Fibroblast of lung (primary cell): ENCODE results near the gene B3GNT7. TPM values are rescaled to one million over a fixed set of nuclear protein-coding genes. Genes with fewer than 3 reads are reported as not detected.
A peak's percentile ranks its signal among the peaks of the same experiment; 100 is the strongest.
"Not testable (repeated sequence)": the region's sequence is repeated elsewhere in the genome, so short reads cannot be mapped to it uniquely, and the experiment has no call there.

Experiments
- DNase-seq, 2 donors: peaks; one replicate each; pipeline versions ENCODE4 v3.0.0 to v3.0.0-alpha.2; 2010; ENCODE audit warnings: low read depth in 2 of 2
- H2AFZ ChIP-seq: 2 replicates; pipeline ENCODE4 v1.5.1; 2012; ENCODE audit warnings: low read length, control low read depth, inconsistent platforms
- H3K27ac ChIP-seq: 2 replicates; pipeline ENCODE4 v1.5.1; 2011; ENCODE audit warnings: low read length, control low read depth; ENCODE audit not compliant: insufficient read depth
- H3K27me3 ChIP-seq: 2 replicates; pipeline ENCODE4 v1.5.1; 2011; ENCODE audit warnings: mild to moderate bottlenecking, low read length; ENCODE audit not compliant: control insufficient read depth, insufficient read depth
- H3K36me3 ChIP-seq: 2 replicates; pipeline ENCODE4 v1.5.1; 2011; ENCODE audit warnings: low read length; ENCODE audit not compliant: control insufficient read depth, insufficient read depth
- H3K4me1 ChIP-seq: 2 replicates; pipeline ENCODE4 v1.5.1; 2011; ENCODE audit warnings: low read length; ENCODE audit not compliant: control insufficient read depth, insufficient read depth; ENCODE audit errors: extremely low read depth
- H3K4me2 ChIP-seq: 2 replicates; pipeline ENCODE4 v1.5.1; 2011; ENCODE audit warnings: low read length, control low read depth; ENCODE audit not compliant: insufficient read depth; ENCODE audit errors: extremely low read depth
- H3K4me3 ChIP-seq, 4 experiments: fragments of 200-600 bp in 1 of 4; sonication (generic) in 1 of 4; replicated peaks in 1 of 4; 2 replicates each; pipeline ENCODE4 v1.5.1; 2011 to 2016; ENCODE audit warnings: low read length in 4 of 4, low read depth in 3 of 4, mild to moderate bottlenecking in 3 of 4, control low read depth in 2 of 4, inconsistent platforms in 1 of 4, mixed read lengths in 1 of 4; ENCODE audit not compliant: insufficient read depth in 1 of 4; ENCODE audit errors: control extremely low read depth in 1 of 4
- H3K79me2 ChIP-seq: 2 replicates; pipeline ENCODE4 v1.5.1; 2012; ENCODE audit warnings: mild to moderate bottlenecking, low read length, inconsistent platforms; ENCODE audit not compliant: control insufficient read depth, insufficient read depth
- H3K9ac ChIP-seq: 2 replicates; pipeline ENCODE4 v1.5.1; 2011; ENCODE audit warnings: mild to moderate bottlenecking, low read length, control low read depth; ENCODE audit not compliant: insufficient read depth
- H3K9me3 ChIP-seq: 2 replicates; pipeline ENCODE4 v1.5.1; 2012; ENCODE audit warnings: low read depth, low read length; ENCODE audit not compliant: control insufficient read depth, insufficient read depth
- H4K20me1 ChIP-seq: 2 replicates; pipeline ENCODE4 v1.5.1; 2011; ENCODE audit warnings: low read length; ENCODE audit not compliant: control insufficient read depth, insufficient read depth; ENCODE audit errors: extremely low read depth
- CTCF ChIP-seq, 2 donors: IDR thresholded peaks in 1 of 2; conservative IDR thresholded peaks in 1 of 2; 1 replicate in 1 of 2; 2 replicates in 1 of 2; pipeline ENCODE4 v1.5.1; 2011 to 2012; ENCODE audit warnings: low read length in 2 of 2, control low read depth in 1 of 2, inconsistent platforms in 1 of 2, low read depth in 1 of 2, mild to moderate bottlenecking in 1 of 2
- polyA plus RNA-seq, 2 donors: library from polyadenylated mRNA; depleted of rRNA in 1 of 2; stranded (reverse) in 1 of 2; unstranded in 1 of 2; fragments of >200 nt; gene quantifications; 2 replicates each; pipeline ENCODE4 v1.2.1, GENCODE V29; 2011 to 2012; ENCODE audit warnings: missing spikeins in 1 of 2
- total RNA-seq: library from RNA; depleted of rRNA; stranded (reverse); fragments of >200 nt; gene quantifications from 2 replicates; pipeline ENCODE4 v1.2.1, GENCODE V29; 2014

The B3GNT7 gene
- total and polyA plus RNA-seq, 2 donors (not counting 1 experiment from before 2014, with no cell fraction given): 0.06 to 0.17 TPM

- not testable (repeated sequence) for H3K9ac ChIP-seq, H3K27ac ChIP-seq, H3K4me2 ChIP-seq, H3K36me3 ChIP-seq, H4K20me1 ChIP-seq, H3K79me2 ChIP-seq, H3K9me3 ChIP-seq, H2AFZ ChIP-seq, H3K4me3 ChIP-seq, H3K27me3 ChIP-seq, H3K4me1 ChIP-seq
- peak in 1 of 2 donors; percentile 54 for DNase-seq
Observed at GRCh38 chr2:231403421-231404182, 8.1 kb downstream of the B3GNT7 start.

GRCh38 chr2:231404183-231404578, 8.7 kb downstream of the B3GNT7 start:
- H3K79me2 ChIP-seq, H2AFZ ChIP-seq, H3K27ac ChIP-seq, DNase-seq, H3K9me3 ChIP-seq, H4K20me1 ChIP-seq, H3K27me3 ChIP-seq, H3K9ac ChIP-seq, H3K36me3 ChIP-seq, H3K4me3 ChIP-seq, H3K4me1 ChIP-seq, H3K4me2 ChIP-seq: not testable (repeated sequence)

- not testable (repeated sequence) for H3K4me1 ChIP-seq, H3K9ac ChIP-seq, H3K36me3 ChIP-seq, H3K4me3 ChIP-seq, H3K27me3 ChIP-seq, H3K27ac ChIP-seq, H3K9me3 ChIP-seq, H3K4me2 ChIP-seq, DNase-seq, H4K20me1 ChIP-seq, H3K79me2 ChIP-seq
- H2AFZ ChIP-seq: peak overlapping the region; percentile 2
- TF ChIP-seq CTCF (conservative IDR thresholded peaks at IDR 0.05 in 1 of 2, IDR thresholded peaks at IDR 0.05 in 1 of 2; ENCODE audit: low read depth in 1 of 2, low read length in 2 of 2): peak; percentile 25 to 32
Observed at GRCh38 chr2:231405601-231406367, 10.3 kb downstream of the B3GNT7 start.

GRCh38 chr2:231407686-231408085, 12.2 kb downstream of the B3GNT7 start:
- H3K4me2 ChIP-seq, H3K36me3 ChIP-seq, H3K4me3 ChIP-seq, H3K9ac ChIP-seq, H3K27ac ChIP-seq, H4K20me1 ChIP-seq, H3K79me2 ChIP-seq, H3K27me3 ChIP-seq, DNase-seq, H3K9me3 ChIP-seq, H3K4me1 ChIP-seq, H2AFZ ChIP-seq: not testable (repeated sequence)

- H3K9ac ChIP-seq, H3K4me2 ChIP-seq, H3K27me3 ChIP-seq: not testable (repeated sequence)
Observed at GRCh38 chr2:231408304-231408703, 12.8 kb downstream of the B3GNT7 start.

More at GRCh38 chr2:231408304-231408703, 12.8 kb downstream of the B3GNT7 start:
- H3K4me1 ChIP-seq, H2AFZ ChIP-seq, H3K79me2 ChIP-seq, H4K20me1 ChIP-seq, H3K27ac ChIP-seq, H3K36me3 ChIP-seq, H3K9me3 ChIP-seq, DNase-seq, H3K4me3 ChIP-seq: not testable (repeated sequence)
